Ovary (tissue), 9 donors: Measurements from ENCODE around the gene DNAI2. TPM values are rescaled to one million over a fixed set of nuclear protein-coding genes. Genes with fewer than 3 reads are reported as not detected.

ENCODE experiments used
- DNase-seq, 5 donors: peaks; one replicate each; pipeline ENCODE4 v3.0.0-alpha.2; 2019 to 2020
- H3K27ac ChIP-seq, 2 donors: fragments of 200-600 bp; one replicate each; pipeline versions ENCODE4 v1.5.1 to v1.8.0; 2019 to 2022
- H3K27me3 ChIP-seq: fragments of 200-600 bp; one replicate; pipeline ENCODE4 v1.8.0; 2022
- H3K36me3 ChIP-seq: fragments of 200-600 bp; sonication (generic); one replicate; pipeline ENCODE4 v1.5.1; 2019
- H3K4me1 ChIP-seq: one replicate; pipeline ENCODE4 v1.8.1; 2013; ENCODE audit warnings: mild to moderate bottlenecking, moderate library complexity; ENCODE audit not compliant: insufficient read depth
- H3K4me3 ChIP-seq: fragments of 200-600 bp; sonication (generic); one replicate; pipeline ENCODE4 v1.5.1; 2017
- H3K9me3 ChIP-seq, 2 donors: fragments of 200-600 bp in 1 of 2; sonication (generic) in 1 of 2; one replicate each; pipeline versions ENCODE4 v1.5.1 to v1.8.1; 2013 to 2019; ENCODE audit warnings: mild to moderate bottlenecking in 1 of 2, moderate library complexity in 1 of 2
- EP300 ChIP-seq: sonication (generic); formaldehyde crosslinking; IDR thresholded peaks from one replicate; pipeline ENCODE4 v1.6.1; 2017; ENCODE audit warnings: antibody characterized with exemption
- POLR2A ChIP-seq: fragments of 450-650 bp; IDR thresholded peaks from one replicate; pipeline ENCODE4 v1.6.1; 2017; ENCODE audit warnings: antibody characterized with exemption, mild to moderate bottlenecking, moderate library complexity
- WGBS, 3 donors: extraction: QIAGEN DNeasy Blood & Tissue Kit in 1 of 3; methylation state at CpG; one replicate each; pipeline versions ENCODE4 v1.1.5 to v1.1.7; 2013 to 2017; 5-methylcytosine and 5-hydroxymethylcytosine counted together
- intact Hi-C, 4 donors: fragments of 100-400 bp; cut with DNase I; formaldehyde crosslinking; loops; one replicate each; pipeline versions ENCODE4 v1.11.0 to v1.15.1; 2022 to 2023
- polyA plus RNA-seq, 2 donors: library from polyadenylated mRNA; stranded (reverse); fragments of 200-250 nt in 1 of 2; fragments of 350-450 nt in 1 of 2; fragmentation: Illumina TruSeq in 1 of 2; extraction: RNeasy Lipid Tissue Mini Kit (QIAGEN cat#74804) in 1 of 2; gene quantifications; one replicate each; pipeline ENCODE4 v1.2.3, GENCODE V29; 2013 to 2014
- total RNA-seq, 7 donors: library from RNA; depleted of rRNA in 2 of 7; stranded (reverse); fragments of >200 nt in 2 of 7; fragmentation: NEBNext Ultra II Directional in 3 of 7; extraction: Animal tissue kit (Norgen Biotek cat#: 25700) in 3 of 7; gene quantifications; one replicate each; pipeline versions ENCODE4 v1.1.0 to v1.2.4, GENCODE V29; 2016 to 2023
- TF ChIP-seq, protein P1 (sequence below), 3 donors: fragments of 450-650 bp in 2 of 3; fragments of 200-600 bp in 1 of 3; IDR thresholded peaks; one replicate each; pipeline versions ENCODE4 v1.5.1 to v1.8.0; 2016 to 2022; ENCODE audit warnings: antibody characterized with exemption in 3 of 3, mild to moderate bottlenecking in 1 of 3
- donor health status: DM: no; HTN: no; CAD: no; lungs with moderate emphysema.
- donor health status: DM: no; HTN: no; CAD: no.
- donor health status: Bipolar disorder and iron deficiency.
- donor health status: DM: yes; HTN: yes; CAD: no.
- donor health status: DM: no; HTN: no; CAD: no.
- donor health status: DM: yes; HTN: yes; CAD: no.

The DNAI2 gene
- total and polyA plus RNA-seq, 9 donors = 0.07 to 12.2 (median 0.66) TPM; not detected in 3

DNA sequence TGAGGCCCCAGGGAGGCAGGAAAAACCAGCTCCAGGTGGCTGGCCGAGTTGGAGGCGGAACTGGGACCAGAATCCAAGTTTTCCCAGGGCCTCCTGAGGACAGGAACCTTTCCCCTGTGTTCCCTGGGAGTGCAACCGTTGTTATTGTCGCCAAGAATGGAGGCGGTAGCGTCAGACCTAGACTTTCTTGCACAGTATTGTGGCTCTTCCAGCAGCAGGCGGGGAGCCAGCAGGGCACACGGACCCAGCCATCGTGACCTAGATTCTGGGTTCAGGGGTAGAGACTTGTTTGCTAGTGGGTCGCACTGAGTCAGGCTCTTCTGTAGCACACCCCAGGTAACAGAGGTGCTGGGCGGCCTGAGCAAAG is 51.3 kb downstream of the DNAI2 start:
- Histone ChIP-seq H3K27ac (no peak overlapping the region), H3K27me3 (no peaks in the 10 kb centered on the region), H3K4me3 (no peak overlapping the region), H3K9me3 (no peaks in the 10 kb centered on the region), H3K36me3 (no peaks in the 10 kb centered on the region), H3K4me1 (peaks cover 3% of the 10 kb centered on the region)
- WGBS, 3 donors = 30 to 36% (median 33%) methylated on average over 10 to 11 of the region's 11 CpGs
- no peak for DNase-seq
- TF ChIP-seq, protein P1, sequence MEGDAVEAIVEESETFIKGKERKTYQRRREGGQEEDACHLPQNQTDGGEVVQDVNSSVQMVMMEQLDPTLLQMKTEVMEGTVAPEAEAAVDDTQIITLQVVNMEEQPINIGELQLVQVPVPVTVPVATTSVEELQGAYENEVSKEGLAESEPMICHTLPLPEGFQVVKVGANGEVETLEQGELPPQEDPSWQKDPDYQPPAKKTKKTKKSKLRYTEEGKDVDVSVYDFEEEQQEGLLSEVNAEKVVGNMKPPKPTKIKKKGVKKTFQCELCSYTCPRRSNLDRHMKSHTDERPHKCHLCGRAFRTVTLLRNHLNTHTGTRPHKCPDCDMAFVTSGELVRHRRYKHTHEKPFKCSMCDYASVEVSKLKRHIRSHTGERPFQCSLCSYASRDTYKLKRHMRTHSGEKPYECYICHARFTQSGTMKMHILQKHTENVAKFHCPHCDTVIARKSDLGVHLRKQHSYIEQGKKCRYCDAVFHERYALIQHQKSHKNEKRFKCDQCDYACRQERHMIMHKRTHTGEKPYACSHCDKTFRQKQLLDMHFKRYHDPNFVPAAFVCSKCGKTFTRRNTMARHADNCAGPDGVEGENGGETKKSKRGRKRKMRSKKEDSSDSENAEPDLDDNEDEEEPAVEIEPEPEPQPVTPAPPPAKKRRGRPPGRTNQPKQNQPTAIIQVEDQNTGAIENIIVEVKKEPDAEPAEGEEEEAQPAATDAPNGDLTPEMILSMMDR (IDR thresholded peaks at IDR 0.05) = no peak
- TF ChIP-seq EP300 (no peak), POLR2A (no peak)
- intact Hi-C loops = no loop called here

- Histone ChIP-seq H3K27ac (no peak within 1 kb of the TSS), H3K27me3 (no peaks in the 10 kb centered on the region), H3K4me1 (peaks cover 3% of the 10 kb centered on the region), H3K9me3 (no peaks in the 10 kb centered on the region), H3K4me3 (peak within 1 kb of the TSS; percentile 21), H3K36me3 (no peaks in the 10 kb centered on the region)
- TF ChIP-seq, protein P1 (IDR thresholded peaks at IDR 0.05) = no peak
- TF ChIP-seq EP300 (no peak), POLR2A (no peak)
- DNase-seq = no peak
- WGBS, 3 donors = 3 to 7% (median 6%) methylated on average over 45 to 73 of the region's 73 CpGs
- intact Hi-C loops = no loop called here
Observed at GRCh38 chr17:74325743-74326379, 51.8 kb downstream of the DNAI2 start, which contains the start of gene KIF19. TSS of gene KIF19 (plus strand) at chr17:74326226. CDS start at chr17:74326350, 124 bp downstream.

DNA sequence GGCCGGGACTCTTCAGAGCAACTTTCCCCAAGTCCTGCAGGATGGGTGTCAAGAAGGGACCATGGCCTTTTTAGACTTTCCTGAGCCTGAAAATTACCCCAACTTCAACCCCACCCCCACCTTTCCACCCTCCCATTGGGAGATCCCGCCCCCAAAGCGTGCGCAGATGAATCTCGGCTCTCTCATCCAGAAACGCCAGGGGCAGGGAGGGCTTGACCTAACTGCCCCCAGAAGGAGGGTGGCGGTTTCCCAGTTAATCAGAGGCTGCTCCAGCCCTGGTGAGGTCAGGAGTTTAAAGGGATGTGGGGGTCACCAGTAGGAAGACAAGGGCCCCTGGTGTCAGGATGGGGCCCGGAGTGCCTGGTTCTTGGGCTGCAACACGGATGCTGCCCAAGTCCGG is 52.5 kb downstream of the DNAI2 start:
- Histone ChIP-seq H3K9me3 (no peaks in the 10 kb centered on the region), H3K36me3 (no peaks in the 10 kb centered on the region), H3K4me1 (peaks cover 3% of the 10 kb centered on the region), H3K27ac (no peak overlapping the region), H3K4me3 (peak overlapping the region; percentile 21), H3K27me3 (no peaks in the 10 kb centered on the region)
- DNase-seq = no peak
- TF ChIP-seq, protein P1 (IDR thresholded peaks at IDR 0.05) = no peak
- TF ChIP-seq EP300 (no peak), POLR2A (no peak)
- intact Hi-C loops = no loop called here
- 26 to 31% (median 31%) methylated on average over 10 of the region's 10 CpGs for WGBS, 3 donors

DNA sequence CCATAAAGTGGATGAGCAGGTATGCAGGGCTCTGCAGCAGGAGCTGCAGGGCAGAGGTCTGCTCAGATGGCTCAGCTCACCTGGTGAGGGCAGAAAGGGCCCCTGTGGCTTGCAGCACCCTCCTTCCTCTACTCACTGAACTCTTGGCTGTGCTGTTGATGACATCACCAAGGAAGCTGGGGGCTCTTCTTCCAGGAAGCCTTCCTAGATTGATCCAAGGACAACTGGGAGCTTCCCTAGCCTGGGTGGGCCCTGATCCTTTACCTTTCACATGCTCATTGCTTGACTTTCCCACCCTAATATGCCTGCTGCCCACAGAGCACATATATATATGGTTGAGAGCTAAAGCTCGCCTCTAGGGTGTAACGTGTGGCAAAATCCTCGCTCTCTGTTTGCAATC is 54.5 kb downstream of the DNAI2 start:
- no peak for DNase-seq
- Histone ChIP-seq H3K4me1 (peaks cover 3% of the 10 kb centered on the region), H3K4me3 (no peak overlapping the region), H3K27ac (no peak overlapping the region), H3K9me3 (no peaks in the 10 kb centered on the region), H3K36me3 (no peaks in the 10 kb centered on the region), H3K27me3 (no peaks in the 10 kb centered on the region)
- intact Hi-C loops = no loop called here
- 94 to 96% (median 95%) methylated on average over 3 of the region's 3 CpGs for WGBS, 3 donors
- TF ChIP-seq, protein P1 (IDR thresholded peaks at IDR 0.05) = no peak
- no peak for TF ChIP-seq EP300
- no peak for TF ChIP-seq POLR2A
